HepG2 (cell line): ENCODE results near the gene SOCS3. TPM values are rescaled to one million over a fixed set of nuclear protein-coding genes. Genes with fewer than 3 reads are reported as not detected.
A peak's percentile ranks its signal among the peaks of the same experiment; 100 is the strongest.

Experiments used
- GATA4 ChIP-seq: sonication (generic); IDR thresholded peaks from 2 replicates; pipeline ENCODE4 v1.6.1; 2016; ENCODE audit warnings: antibody characterized with exemption, low read depth, borderline replicate concordance
- NFATC3 ChIP-seq: sonication (generic); formaldehyde crosslinking; IDR thresholded peaks from 2 replicates; pipeline ENCODE4 v1.5.1; 2020; ENCODE audit warnings: mild to moderate bottlenecking, missing genetic modification reagents
- POLR2AphosphoS5 ChIP-seq: IDR thresholded peaks from 2 replicates; pipeline ENCODE4 v1.6.1; 2012; ENCODE audit warnings: low read depth, low read length
- RNF2 ChIP-seq: fragments of 450-650 bp; conservative IDR thresholded peaks from 2 replicates; pipeline ENCODE4 v1.6.1; 2016; ENCODE audit warnings: low read depth
- SIN3A ChIP-seq: IDR thresholded peaks from 2 replicates; pipeline ENCODE4 v1.6.1; 2011; ENCODE audit warnings: low read depth, mild to moderate bottlenecking, control low read depth, low read length, borderline replicate concordance
- SOX5 ChIP-seq: IDR thresholded peaks from 2 replicates; pipeline ENCODE4 v1.6.1; 2016; ENCODE audit warnings: borderline replicate concordance
- TMF1 ChIP-seq: sonication (generic); formaldehyde crosslinking; IDR thresholded peaks from 2 replicates; pipeline ENCODE4 v1.8.1; 2022; ENCODE audit warnings: low read depth, missing genetic modification reagents
- ZBTB1 ChIP-seq: sonication (generic); formaldehyde crosslinking; IDR thresholded peaks from 2 replicates; pipeline ENCODE4 v1.4.0; 2020; ENCODE audit warnings: missing genetic modification reagents, borderline replicate concordance
- polyA plus RNA-seq, 8 experiments: library from polyadenylated mRNA; depleted of rRNA in 3 of 8; stranded (reverse) in 7 of 8; unstranded in 1 of 8; fragments of >200 nt; fragmentation: Illumina TruSeq in 4 of 8; extraction: Trizol in 4 of 8; gene quantifications; 2 replicates each; pipeline versions ENCODE4 v1.2.1 to v1.2.3, GENCODE V29; 2011 to 2016; ENCODE audit warnings: low read depth in 4 of 8, missing spikeins in 1 of 8, mixed read lengths in 1 of 8; ENCODE audit not compliant: insufficient read depth in 1 of 8
- total RNA-seq, 5 experiments: library from RNA; depleted of rRNA; stranded (reverse); fragments of >200 nt; fragmentation: Illumina TruSeq; extraction: Trizol; gene quantifications; 2 replicates each; pipeline ENCODE4 v1.2.3, GENCODE V29; 2016; ENCODE audit warnings: low read depth in 1 of 5
- TF ChIP-seq, protein P1 (sequence below): sonication (generic); formaldehyde crosslinking; IDR thresholded peaks from 2 replicates; pipeline ENCODE4 v1.5.0; 2020; ENCODE audit warnings: mild to moderate bottlenecking, missing genetic modification reagents
- TF ChIP-seq, protein P2 (sequence below): IDR thresholded peaks from 2 replicates; pipeline ENCODE4 v1.6.1; 2016; ENCODE audit warnings: missing compliant biosample characterization, missing genetic modification reagents, borderline replicate concordance
- TF ChIP-seq, protein P3 (sequence below): sonication (generic); formaldehyde crosslinking; IDR thresholded peaks from 2 replicates; pipeline ENCODE4 v1.5.0; 2020; ENCODE audit warnings: missing genetic modification reagents
- TF ChIP-seq, protein P4 (sequence below): sonication (generic); formaldehyde crosslinking; IDR thresholded peaks from 2 replicates; pipeline ENCODE4 v1.4.0; 2020; ENCODE audit warnings: missing genetic modification reagents
- TF ChIP-seq, protein P5 (sequence below): fragments of 450-650 bp; IDR thresholded peaks from 2 replicates; pipeline ENCODE4 v1.6.1; 2017
- TF ChIP-seq, protein P6 (sequence below): sonication (generic); IDR thresholded peaks from 2 replicates; pipeline ENCODE4 v1.6.1; 2016; ENCODE audit warnings: low read depth, borderline replicate concordance
- TF ChIP-seq, protein P7 (sequence below): sonication (generic); formaldehyde crosslinking; conservative IDR thresholded peaks from 2 replicates; pipeline ENCODE4 v1.4.0; 2020; ENCODE audit warnings: missing genetic modification reagents
- TF ChIP-seq, protein P8 (sequence below): sonication (generic); formaldehyde crosslinking; IDR thresholded peaks from 2 replicates; pipeline ENCODE4 v1.9.0; 2021; ENCODE audit warnings: missing genetic modification reagents, mild to moderate bottlenecking, borderline replicate concordance

The SOCS3 gene
- total and polyA plus RNA-seq, 2 of the 13 experiments (the other 11 are each of a cell fraction or from before 2014, with no cell fraction given) = 0.77 to 2.4 TPM

DNA sequence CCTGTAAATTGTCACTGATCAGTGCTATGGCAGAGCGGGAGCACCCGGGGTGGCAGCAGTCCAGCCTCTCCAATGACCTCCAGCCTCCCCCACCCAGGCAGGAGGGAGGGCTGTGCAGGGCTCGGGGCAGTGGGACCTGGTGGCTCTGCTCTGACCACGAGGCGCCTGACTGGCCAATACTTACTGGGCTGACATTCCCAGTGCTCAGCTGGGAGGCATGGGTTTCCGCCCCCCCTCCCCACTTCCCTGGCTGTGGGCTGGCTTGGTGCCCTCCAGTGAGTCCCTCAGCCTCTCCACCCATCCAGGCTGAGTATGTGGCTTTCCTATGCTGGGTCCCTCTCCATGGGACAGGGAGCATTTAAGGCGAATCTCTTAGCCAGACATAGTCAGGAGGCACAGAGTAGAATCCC, 2.7 kb downstream of the SOCS3 start (continued):
- TF ChIP-seq, protein P1, sequence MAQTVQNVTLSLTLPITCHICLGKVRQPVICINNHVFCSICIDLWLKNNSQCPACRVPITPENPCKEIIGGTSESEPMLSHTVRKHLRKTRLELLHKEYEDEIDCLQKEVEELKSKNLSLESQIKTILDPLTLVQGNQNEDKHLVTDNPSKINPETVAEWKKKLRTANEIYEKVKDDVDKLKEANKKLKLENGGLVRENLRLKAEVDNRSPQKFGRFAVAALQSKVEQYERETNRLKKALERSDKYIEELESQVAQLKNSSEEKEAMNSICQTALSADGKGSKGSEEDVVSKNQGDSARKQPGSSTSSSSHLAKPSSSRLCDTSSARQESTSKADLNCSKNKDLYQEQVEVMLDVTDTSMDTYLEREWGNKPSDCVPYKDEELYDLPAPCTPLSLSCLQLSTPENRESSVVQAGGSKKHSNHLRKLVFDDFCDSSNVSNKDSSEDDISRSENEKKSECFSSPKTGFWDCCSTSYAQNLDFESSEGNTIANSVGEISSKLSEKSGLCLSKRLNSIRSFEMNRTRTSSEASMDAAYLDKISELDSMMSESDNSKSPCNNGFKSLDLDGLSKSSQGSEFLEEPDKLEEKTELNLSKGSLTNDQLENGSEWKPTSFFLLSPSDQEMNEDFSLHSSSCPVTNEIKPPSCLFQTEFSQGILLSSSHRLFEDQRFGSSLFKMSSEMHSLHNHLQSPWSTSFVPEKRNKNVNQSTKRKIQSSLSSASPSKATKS (CRISPR knock-in tag) = no peak
- TF ChIP-seq, protein P2, sequence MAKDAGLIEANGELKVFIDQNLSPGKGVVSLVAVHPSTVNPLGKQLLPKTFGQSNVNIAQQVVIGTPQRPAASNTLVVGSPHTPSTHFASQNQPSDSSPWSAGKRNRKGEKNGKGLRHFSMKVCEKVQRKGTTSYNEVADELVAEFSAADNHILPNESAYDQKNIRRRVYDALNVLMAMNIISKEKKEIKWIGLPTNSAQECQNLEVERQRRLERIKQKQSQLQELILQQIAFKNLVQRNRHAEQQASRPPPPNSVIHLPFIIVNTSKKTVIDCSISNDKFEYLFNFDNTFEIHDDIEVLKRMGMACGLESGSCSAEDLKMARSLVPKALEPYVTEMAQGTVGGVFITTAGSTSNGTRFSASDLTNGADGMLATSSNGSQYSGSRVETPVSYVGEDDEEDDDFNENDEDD = no peak
- TF ChIP-seq RNF2 (no peak), POLR2AphosphoS5 (no peak), ZBTB1 (no peak), SIN3A (peak; percentile 30; the same call in 1 of the 2 replicates), SOX5 (CRISPR knock-in tag) (peak; percentile 9; the same call in 1 of the 2 replicates), NFATC3 (CRISPR knock-in tag) (no peak), TMF1 (CRISPR knock-in tag) (no peak), GATA4 (no peak)
- TF ChIP-seq, protein P3, sequence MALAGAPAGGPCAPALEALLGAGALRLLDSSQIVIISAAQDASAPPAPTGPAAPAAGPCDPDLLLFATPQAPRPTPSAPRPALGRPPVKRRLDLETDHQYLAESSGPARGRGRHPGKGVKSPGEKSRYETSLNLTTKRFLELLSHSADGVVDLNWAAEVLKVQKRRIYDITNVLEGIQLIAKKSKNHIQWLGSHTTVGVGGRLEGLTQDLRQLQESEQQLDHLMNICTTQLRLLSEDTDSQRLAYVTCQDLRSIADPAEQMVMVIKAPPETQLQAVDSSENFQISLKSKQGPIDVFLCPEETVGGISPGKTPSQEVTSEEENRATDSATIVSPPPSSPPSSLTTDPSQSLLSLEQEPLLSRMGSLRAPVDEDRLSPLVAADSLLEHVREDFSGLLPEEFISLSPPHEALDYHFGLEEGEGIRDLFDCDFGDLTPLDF (CRISPR knock-in tag) = no peak
- TF ChIP-seq, protein P4, sequence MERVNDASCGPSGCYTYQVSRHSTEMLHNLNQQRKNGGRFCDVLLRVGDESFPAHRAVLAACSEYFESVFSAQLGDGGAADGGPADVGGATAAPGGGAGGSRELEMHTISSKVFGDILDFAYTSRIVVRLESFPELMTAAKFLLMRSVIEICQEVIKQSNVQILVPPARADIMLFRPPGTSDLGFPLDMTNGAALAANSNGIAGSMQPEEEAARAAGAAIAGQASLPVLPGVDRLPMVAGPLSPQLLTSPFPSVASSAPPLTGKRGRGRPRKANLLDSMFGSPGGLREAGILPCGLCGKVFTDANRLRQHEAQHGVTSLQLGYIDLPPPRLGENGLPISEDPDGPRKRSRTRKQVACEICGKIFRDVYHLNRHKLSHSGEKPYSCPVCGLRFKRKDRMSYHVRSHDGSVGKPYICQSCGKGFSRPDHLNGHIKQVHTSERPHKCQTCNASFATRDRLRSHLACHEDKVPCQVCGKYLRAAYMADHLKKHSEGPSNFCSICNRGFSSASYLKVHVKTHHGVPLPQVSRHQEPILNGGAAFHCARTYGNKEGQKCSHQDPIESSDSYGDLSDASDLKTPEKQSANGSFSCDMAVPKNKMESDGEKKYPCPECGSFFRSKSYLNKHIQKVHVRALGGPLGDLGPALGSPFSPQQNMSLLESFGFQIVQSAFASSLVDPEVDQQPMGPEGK (CRISPR knock-in tag) = peak; percentile 15; the same call in 1 of the 2 replicates
- TF ChIP-seq, protein P5, sequence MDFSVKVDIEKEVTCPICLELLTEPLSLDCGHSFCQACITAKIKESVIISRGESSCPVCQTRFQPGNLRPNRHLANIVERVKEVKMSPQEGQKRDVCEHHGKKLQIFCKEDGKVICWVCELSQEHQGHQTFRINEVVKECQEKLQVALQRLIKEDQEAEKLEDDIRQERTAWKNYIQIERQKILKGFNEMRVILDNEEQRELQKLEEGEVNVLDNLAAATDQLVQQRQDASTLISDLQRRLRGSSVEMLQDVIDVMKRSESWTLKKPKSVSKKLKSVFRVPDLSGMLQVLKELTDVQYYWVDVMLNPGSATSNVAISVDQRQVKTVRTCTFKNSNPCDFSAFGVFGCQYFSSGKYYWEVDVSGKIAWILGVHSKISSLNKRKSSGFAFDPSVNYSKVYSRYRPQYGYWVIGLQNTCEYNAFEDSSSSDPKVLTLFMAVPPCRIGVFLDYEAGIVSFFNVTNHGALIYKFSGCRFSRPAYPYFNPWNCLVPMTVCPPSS = no peak
- TF ChIP-seq, protein P6, sequence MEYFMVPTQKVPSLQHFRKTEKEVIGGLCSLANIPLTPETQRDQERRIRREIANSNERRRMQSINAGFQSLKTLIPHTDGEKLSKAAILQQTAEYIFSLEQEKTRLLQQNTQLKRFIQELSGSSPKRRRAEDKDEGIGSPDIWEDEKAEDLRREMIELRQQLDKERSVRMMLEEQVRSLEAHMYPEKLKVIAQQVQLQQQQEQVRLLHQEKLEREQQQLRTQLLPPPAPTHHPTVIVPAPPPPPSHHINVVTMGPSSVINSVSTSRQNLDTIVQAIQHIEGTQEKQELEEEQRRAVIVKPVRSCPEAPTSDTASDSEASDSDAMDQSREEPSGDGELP = peak; percentile 83; the same call in 1 of the 2 replicates
- TF ChIP-seq, protein P7, sequence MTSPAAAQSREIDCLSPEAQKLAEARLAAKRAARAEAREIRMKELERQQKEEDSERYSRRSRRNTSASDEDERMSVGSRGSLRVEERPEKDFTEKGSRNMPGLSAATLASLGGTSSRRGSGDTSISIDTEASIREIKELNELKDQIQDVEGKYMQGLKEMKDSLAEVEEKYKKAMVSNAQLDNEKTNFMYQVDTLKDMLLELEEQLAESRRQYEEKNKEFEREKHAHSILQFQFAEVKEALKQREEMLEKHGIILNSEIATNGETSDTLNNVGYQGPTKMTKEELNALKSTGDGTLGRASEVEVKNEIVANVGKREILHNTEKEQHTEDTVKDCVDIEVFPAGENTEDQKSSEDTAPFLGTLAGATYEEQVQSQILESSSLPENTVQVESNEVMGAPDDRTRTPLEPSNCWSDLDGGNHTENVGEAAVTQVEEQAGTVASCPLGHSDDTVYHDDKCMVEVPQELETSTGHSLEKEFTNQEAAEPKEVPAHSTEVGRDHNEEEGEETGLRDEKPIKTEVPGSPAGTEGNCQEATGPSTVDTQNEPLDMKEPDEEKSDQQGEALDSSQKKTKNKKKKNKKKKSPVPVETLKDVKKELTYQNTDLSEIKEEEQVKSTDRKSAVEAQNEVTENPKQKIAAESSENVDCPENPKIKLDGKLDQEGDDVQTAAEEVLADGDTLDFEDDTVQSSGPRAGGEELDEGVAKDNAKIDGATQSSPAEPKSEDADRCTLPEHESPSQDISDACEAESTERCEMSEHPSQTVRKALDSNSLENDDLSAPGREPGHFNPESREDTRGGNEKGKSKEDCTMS (CRISPR knock-in tag) = no peak
- TF ChIP-seq, protein P8, sequence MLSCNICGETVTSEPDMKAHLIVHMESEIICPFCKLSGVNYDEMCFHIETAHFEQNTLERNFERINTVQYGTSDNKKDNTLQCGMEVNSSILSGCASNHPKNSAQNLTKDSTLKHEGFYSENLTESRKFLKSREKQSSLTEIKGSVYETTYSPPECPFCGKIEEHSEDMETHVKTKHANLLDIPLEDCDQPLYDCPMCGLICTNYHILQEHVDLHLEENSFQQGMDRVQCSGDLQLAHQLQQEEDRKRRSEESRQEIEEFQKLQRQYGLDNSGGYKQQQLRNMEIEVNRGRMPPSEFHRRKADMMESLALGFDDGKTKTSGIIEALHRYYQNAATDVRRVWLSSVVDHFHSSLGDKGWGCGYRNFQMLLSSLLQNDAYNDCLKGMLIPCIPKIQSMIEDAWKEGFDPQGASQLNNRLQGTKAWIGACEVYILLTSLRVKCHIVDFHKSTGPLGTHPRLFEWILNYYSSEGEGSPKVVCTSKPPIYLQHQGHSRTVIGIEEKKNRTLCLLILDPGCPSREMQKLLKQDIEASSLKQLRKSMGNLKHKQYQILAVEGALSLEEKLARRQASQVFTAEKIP (CRISPR knock-in tag) = no peak
